ENCODE data around the gene KIF6. TPM values are rescaled to one million over a fixed set of nuclear protein-coding genes. Genes with fewer than 3 reads are reported as not detected.

Gene KIF6
- total RNA-seq, 1 donor from 2014 or later, result 0.13 TPM

GRCh38 chr6:39387785-39388184, 337.4 kb downstream of the KIF6 start:
- DNase-seq (ENCODE audit: low read depth in 2 of 2), result no peak

DNA sequence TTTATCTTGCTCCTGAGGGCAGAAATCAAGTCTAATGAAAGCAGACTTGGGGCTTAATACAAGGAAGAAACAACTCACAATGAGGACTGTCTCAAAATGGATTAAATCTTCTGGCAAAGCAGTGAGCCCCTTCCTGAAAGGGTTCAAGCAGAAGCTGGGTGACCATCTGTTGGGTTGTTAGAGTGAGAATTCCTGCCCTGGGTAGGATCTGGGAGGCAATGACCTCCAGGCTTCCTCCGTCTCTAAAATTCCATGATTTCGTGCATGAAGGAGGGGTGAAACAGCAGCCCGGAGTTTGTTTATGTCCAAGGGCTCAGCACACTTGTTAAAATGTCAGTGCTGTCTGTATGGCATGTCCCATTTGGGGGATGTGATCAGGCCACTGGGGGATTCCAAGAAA, 338.7 kb downstream of the KIF6 start:
- DNase-seq (ENCODE audit: low read depth in 2 of 2), result no peak

DNA sequence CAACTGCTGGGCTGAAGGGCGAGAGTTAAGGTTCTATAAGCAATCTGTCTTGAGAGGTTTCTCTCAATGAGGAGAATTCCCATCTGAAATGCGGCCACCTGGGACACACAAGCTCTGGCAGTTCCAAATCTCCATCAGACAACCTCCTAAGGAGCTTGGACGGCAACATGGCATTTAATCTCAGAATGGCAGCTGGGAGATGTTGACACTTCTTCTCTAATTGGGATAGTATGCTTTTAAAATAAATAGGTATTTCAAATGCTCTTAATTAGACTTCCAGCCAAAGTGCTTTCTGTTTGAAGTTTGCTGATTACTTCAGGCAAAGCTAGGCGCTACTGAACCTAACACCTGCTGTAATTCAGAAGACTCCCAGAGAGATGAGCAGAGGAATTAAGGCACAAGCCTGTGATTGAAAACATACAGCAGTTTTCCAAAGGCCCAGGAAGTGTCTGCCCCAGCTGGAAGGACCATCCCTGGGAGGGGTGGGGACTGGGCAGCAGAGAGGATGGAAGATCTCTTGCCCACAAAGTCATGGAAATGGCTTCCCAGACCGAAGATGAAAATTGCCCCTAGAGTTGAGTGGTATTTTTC, 343.6 kb downstream of the KIF6 start:
- no peak for DNase-seq (ENCODE audit: low read depth in 2 of 2)

DNA sequence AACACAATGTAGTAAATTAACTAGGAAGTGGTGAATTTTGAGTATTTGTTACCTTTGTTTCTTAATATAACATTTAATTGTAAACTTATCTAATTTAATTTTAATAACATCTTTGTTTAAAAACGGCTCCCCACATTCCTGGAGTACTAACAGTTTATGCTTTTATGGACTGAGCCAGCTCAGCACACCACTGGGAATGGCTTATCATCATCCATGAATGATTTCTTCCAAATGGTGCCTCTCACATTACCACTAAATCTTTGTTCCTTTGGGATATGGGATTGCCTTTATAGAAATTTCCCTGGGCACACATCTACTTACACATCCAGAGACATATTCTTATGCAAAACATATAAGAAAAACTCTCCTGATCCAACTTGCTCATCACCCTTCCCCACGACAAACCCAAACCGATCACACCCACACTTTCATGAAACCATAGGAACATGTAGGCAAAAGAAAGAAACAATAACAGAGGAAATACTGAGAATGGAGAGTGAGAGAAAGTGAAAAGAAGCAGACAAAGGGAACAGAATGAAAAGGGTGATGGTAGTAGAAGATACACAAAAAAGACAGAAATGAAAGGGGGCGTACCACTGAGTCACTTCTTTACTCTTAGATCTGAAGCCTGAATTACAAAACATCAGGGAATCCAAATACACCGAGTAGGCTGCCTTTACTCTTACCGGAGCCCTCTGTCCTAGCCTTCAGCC, 344.2 kb downstream of the KIF6 start:
- DNase-seq (ENCODE audit: low read depth in 2 of 2), result no peak

- DNase-seq (ENCODE audit: low read depth in 2 of 2), result no peak
Measured at GRCh38 chr6:39378960-39379425, 346.2 kb downstream of the KIF6 start.

DNA sequence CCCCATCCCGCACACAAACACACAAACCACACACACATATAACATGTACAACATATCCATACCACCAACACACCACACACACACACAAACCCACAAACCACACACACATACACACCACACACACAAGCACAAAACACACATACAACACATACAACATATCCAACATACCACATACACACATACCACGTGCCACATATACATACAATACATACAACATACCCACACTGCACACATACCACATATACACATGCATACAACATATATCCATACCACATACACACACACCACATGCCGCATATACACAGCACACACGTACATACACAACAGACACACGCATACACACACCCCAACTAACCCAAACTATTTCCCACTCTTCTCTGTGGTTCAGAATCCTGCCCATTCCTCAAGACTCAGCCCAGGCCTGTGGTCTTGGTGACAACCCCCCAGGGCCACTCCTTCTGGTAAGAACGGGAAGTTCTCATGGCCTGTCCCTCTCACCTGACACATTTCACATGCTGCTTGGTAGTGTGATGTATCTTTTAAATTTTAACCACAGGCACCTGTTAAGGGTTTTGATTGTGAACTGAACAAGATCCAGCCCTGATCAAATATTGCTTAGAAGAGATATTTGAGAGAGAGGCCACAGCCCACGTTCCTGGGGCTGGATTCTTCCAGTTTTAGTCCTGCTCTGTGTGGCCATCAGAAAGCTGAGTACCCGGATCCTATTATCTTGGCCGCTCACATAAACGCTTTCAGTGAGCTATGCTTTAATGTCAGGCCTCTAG, 346.8 kb downstream of the KIF6 start:
- no peak for DNase-seq (ENCODE audit: low read depth in 2 of 2)

DNA sequence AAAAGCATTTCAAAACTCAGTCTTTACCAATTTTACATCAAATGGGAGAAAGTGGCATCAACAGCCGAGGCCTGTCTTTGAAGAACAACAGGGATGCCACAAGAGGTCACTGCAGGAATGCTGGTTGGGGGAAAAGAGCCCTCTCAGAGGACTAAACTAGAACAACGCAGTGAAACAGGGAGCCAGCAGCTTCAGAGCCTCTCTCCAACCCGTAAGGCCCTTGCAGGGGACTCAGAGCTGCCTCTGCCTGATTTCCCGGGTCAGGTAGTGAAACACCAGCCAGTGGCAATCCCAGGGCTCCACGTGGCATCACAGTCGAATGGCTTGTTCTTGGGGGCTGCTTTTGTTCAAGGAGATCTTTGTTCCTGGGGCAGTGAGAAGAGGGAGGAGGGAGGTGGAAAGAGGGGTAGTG, 347.7 kb downstream of the KIF6 start:
- peak; percentile 72 to 75 for DNase-seq (ENCODE audit: low read depth in 2 of 2)

GRCh38 chr6:39375405-39375804, 349.8 kb downstream of the KIF6 start:
- no peak for DNase-seq (ENCODE audit: low read depth in 2 of 2)

- no peak for DNase-seq (ENCODE audit: low read depth in 2 of 2)
Measured at GRCh38 chr6:39370390-39370789, 354.8 kb downstream of the KIF6 start.

DNA sequence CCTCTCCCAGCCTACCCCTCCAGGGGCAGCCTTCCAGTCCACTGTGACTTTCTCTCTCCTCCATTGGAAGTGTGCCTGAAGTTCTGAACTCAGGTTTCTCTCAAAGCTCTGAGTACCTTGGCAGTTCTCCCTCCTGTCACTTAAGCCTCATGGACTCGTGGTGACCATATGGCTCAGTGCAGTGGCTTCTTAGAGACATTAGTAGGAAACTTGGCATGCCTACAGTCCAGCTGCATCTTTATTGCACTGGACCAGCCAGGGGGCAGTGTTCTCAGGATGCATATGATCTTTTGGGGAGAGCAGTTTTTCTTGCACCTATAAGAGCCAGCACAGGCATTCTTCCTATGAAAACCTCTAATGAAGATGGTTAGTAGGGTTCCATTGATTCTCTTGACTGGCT, 355.2 kb downstream of the KIF6 start:
- no peak for DNase-seq (ENCODE audit: low read depth in 2 of 2)

GRCh38 chr6:39367700-39368099, 357.5 kb downstream of the KIF6 start:
- DNase-seq (ENCODE audit: low read depth in 2 of 2), result no peak

- DNase-seq (ENCODE audit: low read depth in 2 of 2), result no peak
Measured at GRCh38 chr6:39366931-39367618, 358.1 kb downstream of the KIF6 start.

DNA sequence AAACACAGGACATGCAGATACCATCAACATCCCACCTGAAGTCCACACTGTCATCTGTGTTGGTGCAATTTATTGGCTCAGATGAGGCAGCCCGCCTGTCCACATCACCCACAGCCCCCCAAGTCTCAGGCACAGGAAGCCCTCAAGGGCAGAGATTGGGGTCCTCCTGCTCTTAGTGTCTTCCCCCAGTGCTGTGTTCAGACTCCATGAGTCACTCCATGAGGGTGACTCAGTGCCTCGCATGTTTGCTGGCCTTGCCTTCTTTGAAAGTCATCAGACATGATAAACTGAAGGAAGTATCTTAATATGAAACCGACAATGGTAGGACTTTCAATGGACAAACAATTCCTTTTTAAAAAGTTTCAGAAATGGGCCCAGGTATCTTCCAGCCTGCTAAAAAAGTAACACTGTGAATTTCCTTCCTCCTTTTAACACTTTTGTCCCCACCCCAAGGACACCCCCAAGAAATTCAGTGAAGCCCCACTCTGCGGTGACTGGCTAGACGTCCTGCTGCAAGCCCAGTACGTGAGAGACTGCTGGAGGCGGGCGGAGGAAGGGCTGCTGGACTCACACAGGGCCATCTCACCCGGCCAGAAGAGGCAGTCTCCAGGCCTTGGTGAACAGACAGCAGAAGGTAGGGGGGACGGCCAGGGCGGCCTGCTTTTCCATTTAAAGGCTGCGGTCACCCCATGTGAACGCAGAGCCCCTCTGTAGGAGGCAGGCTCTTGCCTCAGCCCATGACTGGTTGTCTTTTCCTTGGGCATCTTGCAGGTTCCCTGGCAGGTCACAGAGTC, 359.7 kb downstream of the KIF6 start:
- no peak for DNase-seq (ENCODE audit: low read depth in 2 of 2)

DNA sequence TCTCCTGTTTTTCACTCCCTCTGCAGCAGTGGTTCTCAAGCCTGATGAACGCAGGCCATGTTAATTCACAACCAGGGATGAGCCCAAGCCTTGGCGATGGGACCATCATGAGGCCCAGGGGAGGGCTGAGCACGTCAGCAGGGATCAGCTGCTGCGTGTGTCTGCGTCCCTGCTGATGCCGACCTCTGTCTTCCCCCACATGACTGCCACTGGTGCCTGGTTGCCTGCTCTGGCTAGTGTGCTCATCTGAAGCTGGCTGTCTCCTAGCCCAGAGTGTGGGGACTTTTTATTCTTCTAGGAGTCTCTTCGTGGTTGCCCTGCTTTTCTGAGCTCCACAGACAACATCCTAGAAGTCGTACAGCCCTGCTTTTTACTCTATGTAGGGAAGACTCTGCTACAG, 361.9 kb downstream of the KIF6 start:
- no peak for DNase-seq (ENCODE audit: low read depth in 2 of 2)

DNA sequence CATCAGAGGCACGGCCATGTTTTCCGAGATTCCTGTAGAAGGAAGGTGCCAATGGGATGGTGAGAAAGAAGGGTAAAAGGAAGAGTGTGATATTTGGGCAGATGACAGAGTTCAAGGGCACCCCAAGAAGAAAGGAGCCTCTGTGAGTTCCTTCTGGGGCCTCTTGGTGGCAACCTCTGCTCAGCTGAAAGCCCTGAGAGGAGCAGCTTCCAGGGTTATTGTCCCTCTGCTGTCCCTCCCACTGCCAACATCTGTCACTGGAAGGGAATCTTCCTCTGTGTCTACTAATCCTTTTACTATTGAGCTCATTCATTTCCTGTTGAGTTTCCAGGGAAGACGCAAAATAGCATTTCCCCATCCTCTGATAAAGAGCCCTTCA, 362.7 kb downstream of the KIF6 start:
- no peak for DNase-seq (ENCODE audit: low read depth in 2 of 2)

GRCh38 chr6:39361657-39362486, 363.3 kb downstream of the KIF6 start:
- peak; percentile 29 to 64 for DNase-seq (ENCODE audit: low read depth in 2 of 2)

DNA sequence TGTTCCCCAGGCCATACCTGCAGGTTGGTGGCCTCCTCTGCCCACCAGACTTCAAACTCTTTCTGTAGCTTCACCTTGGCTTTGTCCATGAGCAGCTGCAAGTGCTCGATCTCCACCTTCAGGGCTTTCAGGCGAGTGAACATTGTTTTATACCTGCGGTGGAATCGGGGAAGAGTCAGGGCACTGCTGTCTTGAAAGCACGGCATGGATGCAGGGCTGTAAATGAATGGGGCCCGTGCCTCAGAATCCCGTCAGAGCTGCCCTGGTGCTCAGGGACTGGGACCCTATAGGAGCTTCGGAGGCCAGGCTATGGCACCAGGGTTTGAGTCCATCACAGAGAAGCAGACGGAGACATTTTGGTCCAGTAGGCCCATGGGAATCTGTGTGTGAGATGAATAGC, 364.8 kb downstream of the KIF6 start:
- DNase-seq (ENCODE audit: low read depth in 2 of 2), result no peak

DNA sequence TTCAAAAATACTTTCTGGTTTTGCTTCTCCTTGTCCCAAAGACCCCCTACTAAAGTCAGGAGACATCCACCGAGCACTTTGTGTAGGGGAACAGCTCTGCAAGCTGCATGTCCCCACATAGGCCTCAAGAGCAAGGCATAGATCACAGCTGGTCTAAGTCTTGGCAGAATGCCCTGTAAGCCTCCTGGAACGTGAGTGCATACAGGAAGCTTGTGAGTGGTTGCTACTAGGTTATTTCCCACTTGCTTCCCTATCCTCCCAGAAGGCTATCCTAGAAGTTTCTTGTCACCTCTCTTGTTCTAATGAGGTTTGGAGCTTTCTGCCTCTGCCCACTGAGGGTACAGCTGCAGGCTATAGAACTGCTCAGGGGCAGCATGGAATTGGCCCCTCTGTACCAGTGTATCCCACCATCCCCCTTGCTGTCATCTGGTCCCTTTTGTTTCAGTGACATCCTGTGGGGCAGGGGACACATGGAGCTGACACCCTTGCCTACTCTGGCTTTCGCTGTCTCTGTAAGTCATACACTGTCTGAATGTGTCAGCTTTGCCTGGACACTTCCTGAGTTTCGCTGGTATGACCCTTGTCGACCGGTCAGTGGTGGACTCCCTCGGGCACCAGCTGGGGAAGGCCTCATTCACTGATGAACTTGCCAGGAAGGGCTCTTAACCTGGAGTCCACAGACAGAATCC, 367.1 kb downstream of the KIF6 start:
- peak; percentile 32 to 81 for DNase-seq (ENCODE audit: low read depth in 2 of 2)

GRCh38 chr6:39353698-39354315, 371.4 kb downstream of the KIF6 start:
- no peak for DNase-seq (ENCODE audit: low read depth in 2 of 2)
